Measurements from ENCODE around the gene MKRN2OS. TPM values are rescaled to one million over a fixed set of nuclear protein-coding genes. Genes with fewer than 3 reads are reported as not detected.

The MKRN2OS gene, protein sequence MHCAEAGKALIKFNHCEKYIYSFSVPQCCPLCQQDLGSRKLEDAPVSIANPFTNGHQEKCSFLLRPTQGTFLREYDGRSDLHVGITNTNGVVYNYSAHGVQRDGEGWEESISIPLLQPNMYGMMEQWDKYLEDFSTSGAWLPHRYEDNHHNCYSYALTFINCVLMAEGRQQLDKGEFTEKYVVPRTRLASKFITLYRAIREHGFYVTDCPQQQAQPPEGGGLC
- total RNA-seq, result not detected

DNA sequence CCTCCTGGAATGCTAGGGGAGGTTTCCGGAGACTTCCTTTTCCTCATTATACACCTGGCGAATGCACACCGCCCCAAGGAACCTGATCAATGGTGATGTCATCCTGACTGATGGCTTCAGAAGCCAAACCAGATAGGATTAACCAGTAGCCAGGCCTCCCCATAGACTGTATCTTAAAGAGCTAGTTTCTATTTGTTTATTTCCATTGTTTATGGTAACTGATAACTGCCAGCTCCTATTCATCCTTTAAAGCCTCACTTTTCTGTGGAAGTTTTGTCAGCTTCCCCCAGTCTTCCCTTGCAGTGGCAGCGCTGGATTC, at the start of gene MKRN2OS:
Gene MKRN2OS, minus strand, starts transcription at position 27 of the 319 bp plus-strand sequence. CDS start 35 bp downstream, outside the sequence.
- H3K9me3 Mint-ChIP-seq, result no peaks in the 10 kb centered on the region
- H3K4me3 Mint-ChIP-seq, result no peak within 1 kb of the TSS
- DNase-seq (no peak), ATAC-seq (replicated peaks in 1 of 2) (no peak)
- H3K36me3 Mint-ChIP-seq (ENCODE audit: insufficient read depth in 2 of 2), result no peaks in the 10 kb centered on the region
- H3K27ac Mint-ChIP-seq, result no peak within 1 kb of the TSS
- H3K27me3 Mint-ChIP-seq (ENCODE audit: low read depth), result no peaks in the 10 kb centered on the region
- H3K4me1 Mint-ChIP-seq (ENCODE audit: low read depth), result peaks cover 9% of the 10 kb centered on the region

DNA sequence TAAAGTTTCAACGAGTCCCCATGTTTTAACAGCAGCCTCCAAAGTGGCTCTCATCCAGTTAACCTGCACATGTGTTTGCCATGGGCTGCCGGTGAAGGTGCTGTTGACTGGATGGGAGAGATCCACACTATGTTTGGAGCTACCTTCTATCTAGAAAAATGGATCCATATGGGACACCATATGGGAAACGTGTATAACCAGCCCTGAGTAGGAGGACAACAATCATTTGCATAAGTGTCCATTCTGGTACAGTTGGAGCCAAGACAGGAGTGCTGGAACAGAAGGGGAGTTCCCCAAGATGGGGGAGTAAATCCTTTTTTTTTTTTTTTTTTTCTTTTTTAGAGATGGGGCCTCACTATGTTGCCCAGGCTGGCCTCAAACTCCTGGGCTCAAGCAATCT, 48.2 kb upstream of the MKRN2OS start:
- ATAC-seq (replicated peaks in 1 of 2) (no peak), DNase-seq (no peak)
- peak overlapping the region; percentile 25 for H3K27ac Mint-ChIP-seq
- H3K9me3 Mint-ChIP-seq, result no peaks in the 10 kb centered on the region
- no peaks in the 10 kb centered on the region for H3K27me3 Mint-ChIP-seq (ENCODE audit: low read depth)
- no peaks in the 10 kb centered on the region for H3K4me1 Mint-ChIP-seq (ENCODE audit: low read depth)
- no peak overlapping the region for H3K4me3 Mint-ChIP-seq
- peaks cover 8 to 20% of the 10 kb centered on the region in 2 donors for H3K36me3 Mint-ChIP-seq (ENCODE audit: insufficient read depth in 2 of 2)

DNA sequence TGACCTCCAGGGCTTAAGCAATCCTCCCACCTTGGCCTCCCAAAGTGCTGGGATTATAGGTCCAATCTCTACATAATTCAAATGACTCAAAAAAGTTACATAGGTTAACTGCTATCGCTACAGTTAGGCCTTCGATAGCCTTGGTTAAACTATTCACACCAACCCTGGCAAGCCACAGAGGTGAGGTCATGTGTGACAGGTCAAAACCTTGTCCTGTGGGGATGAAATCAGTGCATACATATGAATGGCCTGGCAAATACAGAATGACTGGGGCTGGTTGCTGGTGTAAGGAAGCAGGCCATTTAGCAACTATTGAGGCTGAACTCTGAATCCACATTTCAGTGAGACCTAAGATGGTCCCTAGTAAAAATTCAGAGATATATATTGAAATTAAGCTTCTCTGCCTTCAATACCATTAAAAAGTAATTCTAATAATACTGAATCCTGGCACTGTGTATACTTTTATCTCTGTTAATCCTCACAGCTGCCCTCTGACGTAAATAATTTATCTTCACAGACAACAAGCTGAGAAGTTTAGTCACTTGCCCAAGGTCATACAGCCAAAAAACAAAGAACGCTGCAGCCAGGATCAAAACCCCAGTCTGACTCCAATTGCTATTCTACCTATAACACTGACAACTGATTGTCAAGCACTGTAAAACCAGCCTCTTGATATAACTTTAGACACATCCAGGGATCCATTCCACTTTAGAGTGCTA, 46.9 kb upstream of the MKRN2OS start:
- Mint-ChIP-seq H3K27ac (peak overlapping the region; percentile 63), H3K36me3 (ENCODE audit: insufficient read depth in 2 of 2) (peaks cover 7 to 20% of the 10 kb centered on the region in 2 donors), H3K27me3 (ENCODE audit: low read depth) (no peaks in the 10 kb centered on the region), H3K4me1 (ENCODE audit: low read depth) (no peaks in the 10 kb centered on the region), H3K9me3 (no peaks in the 10 kb centered on the region), H3K4me3 (no peak overlapping the region)
- ATAC-seq (replicated peaks in 1 of 2), result no peak
- DNase-seq, result no peak

DNA sequence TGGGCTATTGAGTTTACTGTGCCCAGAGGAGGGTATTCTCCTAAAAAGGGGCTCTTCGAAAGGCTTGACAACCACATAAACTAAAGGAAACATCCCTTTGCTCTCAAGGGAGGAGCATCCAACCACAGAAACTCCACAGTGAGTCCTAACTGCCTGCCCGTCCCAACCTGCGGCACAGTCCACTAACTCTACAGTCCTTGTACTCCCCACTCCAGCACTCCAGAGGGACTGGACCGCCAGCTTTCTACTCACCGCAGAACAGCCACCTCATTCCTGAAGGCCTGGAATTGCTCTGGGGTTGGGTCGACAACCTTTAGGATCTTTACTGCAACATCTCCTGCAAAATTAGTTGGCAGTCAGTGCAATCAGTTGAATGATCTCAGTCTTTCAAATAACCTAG, 46.2 kb upstream of the MKRN2OS start:
- ATAC-seq (replicated peaks in 1 of 2) (no peak), DNase-seq (no peak)
- Mint-ChIP-seq H3K9me3 (no peaks in the 10 kb centered on the region), H3K4me3 (no peak overlapping the region), H3K4me1 (ENCODE audit: low read depth) (no peaks in the 10 kb centered on the region), H3K27me3 (ENCODE audit: low read depth) (no peaks in the 10 kb centered on the region), H3K36me3 (ENCODE audit: insufficient read depth in 2 of 2) (peaks cover 6 to 20% of the 10 kb centered on the region in 2 donors), H3K27ac (peak overlapping the region; percentile 63)

DNA sequence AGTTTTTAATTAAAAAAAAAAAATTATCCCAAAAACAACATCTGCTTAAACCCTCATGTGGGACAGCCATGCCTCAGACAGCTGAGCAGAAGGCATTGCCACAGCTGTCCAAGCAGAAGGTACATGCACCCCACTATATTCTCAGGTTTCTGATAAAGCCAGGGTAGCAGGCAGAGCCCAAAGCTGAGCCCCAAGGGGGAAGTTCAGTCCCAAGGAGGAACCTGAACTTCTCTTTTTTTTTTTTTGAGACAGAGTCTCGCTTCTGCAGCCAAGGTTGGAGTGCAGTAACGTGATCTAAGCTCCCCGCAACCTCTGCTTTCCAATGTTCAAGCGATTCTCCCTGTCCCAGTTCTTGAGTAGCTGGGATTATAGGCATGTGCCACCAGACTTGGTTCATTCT, 44.8 kb upstream of the MKRN2OS start:
- Mint-ChIP-seq H3K27me3 (ENCODE audit: low read depth) (no peaks in the 10 kb centered on the region), H3K27ac (no peak overlapping the region), H3K4me3 (no peak overlapping the region), H3K4me1 (ENCODE audit: low read depth) (no peaks in the 10 kb centered on the region), H3K36me3 (ENCODE audit: insufficient read depth in 2 of 2) (peaks cover 6 to 19% of the 10 kb centered on the region in 2 donors), H3K9me3 (no peaks in the 10 kb centered on the region)
- no peak for ATAC-seq (replicated peaks in 1 of 2)
- no peak for DNase-seq

DNA sequence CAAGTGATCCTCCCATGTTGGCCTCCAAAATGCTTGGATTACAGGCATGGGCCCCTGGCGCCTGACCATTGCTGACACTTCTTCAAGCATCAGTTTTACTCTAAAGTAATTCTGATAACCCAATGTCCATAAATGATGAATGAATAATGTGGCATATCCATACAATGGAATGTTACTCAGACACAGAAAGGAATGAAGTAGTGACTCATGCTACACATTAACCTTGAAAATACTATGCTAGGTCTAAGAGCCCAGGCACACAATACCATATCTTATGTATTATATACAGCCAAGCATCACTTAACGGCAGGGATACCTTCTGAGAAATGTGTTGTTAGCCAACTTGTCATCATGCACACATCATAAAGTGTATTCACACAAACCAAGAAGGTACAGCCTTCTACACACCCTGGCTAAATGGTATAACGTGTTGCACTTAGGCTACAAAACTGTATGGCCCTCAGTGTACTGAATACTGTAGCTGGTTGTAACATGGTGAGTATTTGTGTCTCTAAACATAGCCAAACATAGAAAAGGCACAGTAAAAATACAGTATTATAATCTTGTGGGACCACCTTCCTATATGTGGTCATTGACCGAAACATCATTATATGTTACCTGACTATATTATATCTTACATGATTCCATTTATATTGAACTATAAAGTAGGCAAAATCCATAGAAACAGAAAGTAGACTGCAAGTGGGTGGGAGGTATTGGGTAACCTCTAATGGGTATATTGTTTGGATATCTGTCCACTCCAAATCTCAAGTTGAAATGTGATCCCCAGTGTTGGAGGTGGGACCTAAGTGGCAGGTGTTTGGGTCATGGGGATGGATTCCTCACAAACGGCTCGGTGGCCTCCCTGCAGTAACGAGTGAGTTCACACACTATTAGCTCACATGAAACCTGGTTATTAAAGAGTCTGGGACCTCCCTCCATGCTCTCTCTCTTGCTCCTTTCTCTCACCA, 43.0 kb upstream of the MKRN2OS start:
- H3K27ac Mint-ChIP-seq, result peak overlapping the region; percentile 54
- H3K4me1 Mint-ChIP-seq (ENCODE audit: low read depth), result no peaks in the 10 kb centered on the region
- H3K9me3 Mint-ChIP-seq, result no peaks in the 10 kb centered on the region
- H3K36me3 Mint-ChIP-seq (ENCODE audit: insufficient read depth in 2 of 2), result peaks cover 4 to 21% of the 10 kb centered on the region in 2 donors
- ATAC-seq (replicated peaks in 1 of 2) (no peak), DNase-seq (no peak)
- no peak overlapping the region for H3K4me3 Mint-ChIP-seq
- no peaks in the 10 kb centered on the region for H3K27me3 Mint-ChIP-seq (ENCODE audit: low read depth)

DNA sequence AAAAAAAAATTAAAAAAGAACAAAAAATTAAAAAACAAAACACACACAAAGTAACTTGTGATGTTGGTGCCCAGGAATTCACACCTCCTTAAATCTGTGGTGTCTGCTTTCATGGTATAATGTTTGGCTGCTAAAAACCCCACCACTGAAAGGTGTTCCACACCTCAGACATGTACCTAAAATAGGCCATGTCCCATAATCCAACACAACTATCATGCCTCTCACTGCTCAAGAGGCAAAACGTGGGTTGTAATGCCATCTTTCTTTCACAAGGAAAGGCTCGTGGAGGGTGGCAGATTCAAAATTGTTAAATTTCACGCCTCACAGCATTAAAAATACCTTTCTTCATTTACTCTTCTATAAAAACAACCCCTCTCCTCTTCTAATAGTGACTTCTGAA, 41.1 kb upstream of the MKRN2OS start:
- Mint-ChIP-seq H3K4me3 (no peak overlapping the region), H3K9me3 (no peaks in the 10 kb centered on the region), H3K36me3 (ENCODE audit: insufficient read depth in 2 of 2) (peaks cover 3 to 16% of the 10 kb centered on the region in 2 donors), H3K4me1 (ENCODE audit: low read depth) (no peaks in the 10 kb centered on the region), H3K27me3 (ENCODE audit: low read depth) (no peaks in the 10 kb centered on the region), H3K27ac (peak overlapping the region; percentile 80)
- ATAC-seq (replicated peaks in 1 of 2) (no peak), DNase-seq (no peak)

DNA sequence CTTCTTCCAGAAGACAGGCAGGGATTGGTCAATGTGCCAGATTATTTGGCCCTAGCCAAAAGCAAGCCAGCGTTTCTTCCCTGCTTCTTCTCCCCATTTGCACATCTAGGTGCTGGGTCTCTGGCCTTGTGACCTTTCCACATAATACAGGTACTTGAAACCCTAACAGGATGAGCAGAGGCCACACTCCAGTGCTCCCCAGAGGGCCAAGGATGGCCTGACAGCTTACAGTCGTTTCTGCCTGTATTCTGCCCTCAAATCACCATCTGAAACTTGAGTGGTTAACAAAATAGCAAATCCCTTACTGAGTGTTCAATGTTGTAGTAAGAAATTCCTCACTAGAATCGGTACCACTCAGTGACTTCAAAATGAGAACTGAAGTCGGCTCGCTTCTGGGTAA, 40.7 kb upstream of the MKRN2OS start:
- ATAC-seq (replicated peaks in 1 of 2), result no peak
- Mint-ChIP-seq H3K4me1 (ENCODE audit: low read depth) (no peaks in the 10 kb centered on the region), H3K27ac (peak overlapping the region; percentile 75)

DNA sequence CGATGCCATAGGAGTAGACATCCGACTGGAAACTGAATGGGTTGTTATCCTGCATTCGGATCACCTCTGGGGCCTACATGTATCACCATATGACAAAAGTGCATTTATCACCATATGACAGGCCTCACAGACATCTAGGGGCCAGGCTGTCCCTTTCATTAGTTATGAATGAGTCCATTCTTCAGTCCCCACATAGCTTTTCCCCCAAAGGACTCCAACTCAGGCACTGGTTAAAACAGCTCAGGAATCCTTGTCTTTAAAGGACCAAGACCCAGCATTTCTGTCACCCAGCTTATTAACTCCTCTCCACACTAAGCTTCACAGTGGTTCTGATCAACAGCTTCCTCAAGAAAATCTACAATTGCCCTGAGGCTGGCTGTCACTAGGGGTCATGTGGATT, 39.9 kb upstream of the MKRN2OS start:
- Mint-ChIP-seq H3K36me3 (ENCODE audit: insufficient read depth in 2 of 2) (peaks cover 3 to 20% of the 10 kb centered on the region in 2 donors), H3K9me3 (no peaks in the 10 kb centered on the region), H3K27ac (no peak overlapping the region), H3K27me3 (ENCODE audit: low read depth) (no peaks in the 10 kb centered on the region), H3K4me3 (no peak overlapping the region), H3K4me1 (ENCODE audit: low read depth) (no peaks in the 10 kb centered on the region)
- ATAC-seq (replicated peaks in 1 of 2) (no peak), DNase-seq (no peak)

More for the DNA sequence above, 40.7 kb upstream of the MKRN2OS start:
- H3K36me3 Mint-ChIP-seq (ENCODE audit: insufficient read depth in 2 of 2), result peaks cover 3 to 18% of the 10 kb centered on the region in 2 donors
- no peak for DNase-seq
- H3K9me3 Mint-ChIP-seq, result no peaks in the 10 kb centered on the region
- H3K27me3 Mint-ChIP-seq (ENCODE audit: low read depth), result no peaks in the 10 kb centered on the region
- H3K4me3 Mint-ChIP-seq, result no peak overlapping the region

DNA sequence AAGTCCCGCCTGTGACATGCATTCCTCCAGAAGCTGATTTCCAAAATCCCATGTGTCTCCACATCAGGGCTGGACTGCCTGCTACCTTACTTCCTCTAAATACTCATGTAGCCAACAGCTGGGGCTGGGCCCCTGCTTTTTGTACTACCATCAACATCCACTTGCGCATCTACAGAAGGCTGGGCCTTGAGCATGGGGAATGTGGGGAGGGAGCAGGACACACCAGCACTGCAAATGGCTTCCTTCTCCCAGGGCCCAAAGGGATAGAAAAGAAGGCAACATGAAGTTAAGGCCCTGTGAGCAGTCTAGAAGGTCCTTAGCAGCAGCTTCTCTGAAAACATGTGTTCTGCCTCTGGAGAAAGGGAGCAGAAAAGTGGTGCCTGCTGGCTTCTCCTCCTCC, 38.8 kb upstream of the MKRN2OS start:
- ATAC-seq (replicated peaks in 1 of 2) (no peak), DNase-seq (no peak)
- no peaks in the 10 kb centered on the region for H3K9me3 Mint-ChIP-seq
- no peaks in the 10 kb centered on the region for H3K4me1 Mint-ChIP-seq (ENCODE audit: low read depth)
- no peak overlapping the region for H3K4me3 Mint-ChIP-seq
- peak overlapping the region; percentile 76 for H3K27ac Mint-ChIP-seq
- H3K27me3 Mint-ChIP-seq (ENCODE audit: low read depth), result no peaks in the 10 kb centered on the region
- peaks cover 7 to 19% of the 10 kb centered on the region in 2 donors for H3K36me3 Mint-ChIP-seq (ENCODE audit: insufficient read depth in 2 of 2)

DNA sequence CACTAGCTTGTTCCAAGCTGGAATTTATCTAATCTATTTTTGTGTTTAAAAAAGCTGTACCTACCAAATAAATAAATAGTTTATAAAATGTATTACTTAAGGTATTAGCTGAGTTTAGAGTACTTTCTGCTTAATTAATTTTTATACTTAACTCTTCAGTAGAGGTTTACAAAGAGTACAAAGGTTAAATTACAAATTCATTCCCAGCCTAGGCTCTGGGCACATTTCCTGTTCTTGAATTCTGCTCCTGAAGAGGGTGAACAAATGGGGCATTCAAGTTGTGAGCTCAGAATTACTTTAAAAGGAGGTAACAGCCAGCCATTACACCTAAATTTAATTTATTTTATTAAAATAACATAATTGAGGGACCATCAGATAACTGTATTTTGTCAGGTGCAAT, 38.0 kb upstream of the MKRN2OS start:
- DNase-seq (no peak), ATAC-seq (replicated peaks in 1 of 2) (no peak)
- H3K27ac Mint-ChIP-seq, result no peak overlapping the region
- no peaks in the 10 kb centered on the region for H3K27me3 Mint-ChIP-seq (ENCODE audit: low read depth)
- H3K4me3 Mint-ChIP-seq, result no peak overlapping the region
- no peaks in the 10 kb centered on the region for H3K4me1 Mint-ChIP-seq (ENCODE audit: low read depth)
- no peaks in the 10 kb centered on the region for H3K9me3 Mint-ChIP-seq
- peaks cover 7 to 17% of the 10 kb centered on the region in 2 donors for H3K36me3 Mint-ChIP-seq (ENCODE audit: insufficient read depth in 2 of 2)

DNA sequence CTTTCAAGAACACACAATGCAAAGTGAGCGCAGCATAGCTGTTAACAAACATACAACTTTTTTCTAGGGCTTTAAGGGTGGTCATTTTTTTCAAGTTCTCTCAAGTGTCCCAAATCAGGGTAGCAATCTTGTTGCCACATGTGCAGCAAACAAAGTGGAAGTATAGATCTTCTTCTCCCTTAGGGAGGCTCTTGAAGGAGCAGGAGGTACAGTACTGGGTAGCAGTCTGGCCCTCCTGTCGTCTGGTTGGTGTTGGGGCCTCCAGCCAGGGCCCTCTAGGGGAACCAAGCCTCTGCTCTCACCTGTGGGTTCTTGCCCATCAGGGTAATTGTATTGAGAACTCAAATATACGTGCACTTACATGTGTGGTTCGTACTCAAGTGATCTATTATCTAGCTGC, 37.4 kb upstream of the MKRN2OS start:
- Mint-ChIP-seq H3K27ac (peak overlapping the region; percentile 56), H3K4me1 (ENCODE audit: low read depth) (no peaks in the 10 kb centered on the region)

DNA sequence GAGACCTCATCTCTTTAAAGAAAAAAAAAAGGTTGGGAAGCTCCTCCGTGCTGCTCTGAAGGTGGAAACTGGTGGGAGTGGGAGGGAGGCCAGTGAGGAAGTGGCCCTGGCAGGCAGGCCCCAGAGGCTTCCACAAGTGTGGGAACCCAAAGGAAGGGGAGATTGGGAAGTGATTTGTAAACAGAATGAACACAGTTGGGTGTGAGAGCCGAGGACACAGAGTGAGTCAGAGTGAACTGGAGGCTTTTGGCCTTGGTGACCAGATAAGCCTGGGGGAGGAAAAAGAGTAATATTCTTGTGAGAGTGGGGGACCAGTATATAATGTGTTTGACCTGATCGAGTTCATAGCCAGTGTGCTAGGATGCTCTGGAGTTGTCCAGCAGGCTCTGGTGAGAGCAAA, 34.6 kb upstream of the MKRN2OS start:
- Mint-ChIP-seq H3K9me3 (no peaks in the 10 kb centered on the region), H3K36me3 (ENCODE audit: insufficient read depth in 2 of 2) (peaks cover 23 to 43% of the 10 kb centered on the region in 2 donors), H3K4me1 (ENCODE audit: low read depth) (no peaks in the 10 kb centered on the region), H3K4me3 (no peak overlapping the region), H3K27me3 (ENCODE audit: low read depth) (no peaks in the 10 kb centered on the region), H3K27ac (peak overlapping the region; percentile 29)
- no peak for ATAC-seq (replicated peaks in 1 of 2)
- no peak for DNase-seq

More for the DNA sequence above, 37.4 kb upstream of the MKRN2OS start:
- no peak for DNase-seq
- Mint-ChIP-seq H3K9me3 (no peaks in the 10 kb centered on the region), H3K36me3 (ENCODE audit: insufficient read depth in 2 of 2) (peaks cover 7 to 19% of the 10 kb centered on the region in 2 donors), H3K27me3 (ENCODE audit: low read depth) (no peaks in the 10 kb centered on the region), H3K4me3 (no peak overlapping the region)
- no peak for ATAC-seq (replicated peaks in 1 of 2)

Measured in activated T-cell treated with anti-CD3 and anti-CD28 coated beads, Interleukin-2, amount 50 U/mL, for 72 hours (primary cell).